Measurements from ENCODE around the gene OSBPL7. TPM values are rescaled to one million over a fixed set of nuclear protein-coding genes. Genes with fewer than 3 reads are reported as not detected.

The OSBPL7 gene
- total and polyA plus RNA-seq, 2 of the 8 experiments (the other 6 are each of a cell fraction or from before 2014, with no cell fraction given), result 7.2 to 8.9 TPM

GRCh38 chr17:47845716-47846075 is 24.1 kb upstream of the OSBPL7 start (continued):
- no peak for TF ChIP-seq EP300 (IDR thresholded peaks at IDR 0.05; ENCODE audit: borderline replicate concordance in 1 of 2, low read depth in 2 of 2, low read length in 2 of 2)
- TF ChIP-seq EZH2 (IDR thresholded peaks at IDR 0.05; ENCODE audit: low read depth, low read length, severe bottlenecking), result no peak
